ENCODE measurements around the gene USP24.

GRCh38 chr1:55078470-55078869 lies 136.7 kb downstream of the USP24 start:
- TF ChIP-seq, protein P1, sequence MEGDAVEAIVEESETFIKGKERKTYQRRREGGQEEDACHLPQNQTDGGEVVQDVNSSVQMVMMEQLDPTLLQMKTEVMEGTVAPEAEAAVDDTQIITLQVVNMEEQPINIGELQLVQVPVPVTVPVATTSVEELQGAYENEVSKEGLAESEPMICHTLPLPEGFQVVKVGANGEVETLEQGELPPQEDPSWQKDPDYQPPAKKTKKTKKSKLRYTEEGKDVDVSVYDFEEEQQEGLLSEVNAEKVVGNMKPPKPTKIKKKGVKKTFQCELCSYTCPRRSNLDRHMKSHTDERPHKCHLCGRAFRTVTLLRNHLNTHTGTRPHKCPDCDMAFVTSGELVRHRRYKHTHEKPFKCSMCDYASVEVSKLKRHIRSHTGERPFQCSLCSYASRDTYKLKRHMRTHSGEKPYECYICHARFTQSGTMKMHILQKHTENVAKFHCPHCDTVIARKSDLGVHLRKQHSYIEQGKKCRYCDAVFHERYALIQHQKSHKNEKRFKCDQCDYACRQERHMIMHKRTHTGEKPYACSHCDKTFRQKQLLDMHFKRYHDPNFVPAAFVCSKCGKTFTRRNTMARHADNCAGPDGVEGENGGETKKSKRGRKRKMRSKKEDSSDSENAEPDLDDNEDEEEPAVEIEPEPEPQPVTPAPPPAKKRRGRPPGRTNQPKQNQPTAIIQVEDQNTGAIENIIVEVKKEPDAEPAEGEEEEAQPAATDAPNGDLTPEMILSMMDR (conservative IDR thresholded peaks at IDR 0.05; ENCODE audit: low read depth, low read length) = no peak
- no peak for TF ChIP-seq EZH2 (IDR thresholded peaks at IDR 0.05; ENCODE audit: low read length, unreplicated experiment)

All from PC-3 (cell line).